ENCODE results near the gene OTOGL.
A peak's percentile ranks its signal among the peaks of the same experiment; 100 is the strongest.

- peak; percentile 55 for TF ChIP-seq CTCF (conservative IDR thresholded peaks at IDR 0.05; ENCODE audit: low read depth, low read length)
- no peak for TF ChIP-seq EZH2 (IDR thresholded peaks at IDR 0.05; ENCODE audit: low read length, unreplicated experiment)
- TF ChIP-seq EZH2phosphoT487 (IDR thresholded peaks at IDR 0.05; ENCODE audit: borderline replicate concordance, low read length) = no peak
These were observed 213.9 kb downstream of the OTOGL start for GRCh38 chr12:80313209-80313608.

All from PC-3 (cell line).